ENCODE data around the gene GFY. TPM values are rescaled to one million over a fixed set of nuclear protein-coding genes. Genes with fewer than 3 reads are reported as not detected.
"Not testable (repeated sequence)": the region's sequence is repeated elsewhere in the genome, so short reads cannot be mapped to it uniquely, and the experiment has no call there.

GFY gene
- total RNA-seq, 1 donor from 2014 or later, result 0.14 TPM

DNA sequence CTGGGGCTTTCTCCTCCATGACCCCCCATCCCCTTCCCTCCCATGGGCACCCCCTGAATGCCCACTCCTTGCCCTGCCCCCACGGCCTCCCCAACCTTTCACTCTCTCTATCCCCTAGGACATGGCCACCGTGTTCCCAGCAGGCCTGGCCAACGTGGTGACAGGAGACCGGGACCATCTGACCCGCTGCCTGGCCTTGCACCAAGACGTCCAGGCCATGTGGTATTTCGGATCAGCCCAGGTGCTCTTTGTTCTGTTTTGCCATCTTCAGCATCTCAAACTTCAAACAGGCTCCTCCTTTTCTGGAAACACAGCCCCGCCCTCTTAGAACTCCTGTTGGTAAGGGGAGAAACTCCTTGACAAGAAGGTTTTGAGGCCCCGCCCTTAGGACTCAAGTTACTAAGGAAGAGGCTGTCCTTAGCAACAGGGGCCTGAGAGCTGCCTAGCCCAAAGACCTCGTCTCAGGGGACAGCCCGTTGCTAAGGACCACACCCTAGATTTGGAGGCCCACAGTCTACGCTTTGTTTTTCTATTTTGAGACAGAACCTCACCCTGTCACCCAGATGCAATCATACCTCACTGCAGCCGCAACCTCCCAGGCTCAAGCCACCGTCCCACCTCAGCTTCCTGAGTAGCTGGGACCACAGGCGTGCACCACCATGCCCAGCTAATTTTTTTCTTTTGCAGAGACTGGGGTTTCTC, 43.7 kb downstream of the GFY start:
- peak; percentile 80 for DNase-seq
- TF ChIP-seq, protein P1, sequence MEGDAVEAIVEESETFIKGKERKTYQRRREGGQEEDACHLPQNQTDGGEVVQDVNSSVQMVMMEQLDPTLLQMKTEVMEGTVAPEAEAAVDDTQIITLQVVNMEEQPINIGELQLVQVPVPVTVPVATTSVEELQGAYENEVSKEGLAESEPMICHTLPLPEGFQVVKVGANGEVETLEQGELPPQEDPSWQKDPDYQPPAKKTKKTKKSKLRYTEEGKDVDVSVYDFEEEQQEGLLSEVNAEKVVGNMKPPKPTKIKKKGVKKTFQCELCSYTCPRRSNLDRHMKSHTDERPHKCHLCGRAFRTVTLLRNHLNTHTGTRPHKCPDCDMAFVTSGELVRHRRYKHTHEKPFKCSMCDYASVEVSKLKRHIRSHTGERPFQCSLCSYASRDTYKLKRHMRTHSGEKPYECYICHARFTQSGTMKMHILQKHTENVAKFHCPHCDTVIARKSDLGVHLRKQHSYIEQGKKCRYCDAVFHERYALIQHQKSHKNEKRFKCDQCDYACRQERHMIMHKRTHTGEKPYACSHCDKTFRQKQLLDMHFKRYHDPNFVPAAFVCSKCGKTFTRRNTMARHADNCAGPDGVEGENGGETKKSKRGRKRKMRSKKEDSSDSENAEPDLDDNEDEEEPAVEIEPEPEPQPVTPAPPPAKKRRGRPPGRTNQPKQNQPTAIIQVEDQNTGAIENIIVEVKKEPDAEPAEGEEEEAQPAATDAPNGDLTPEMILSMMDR (IDR thresholded peaks at IDR 0.05; ENCODE audit: borderline replicate concordance), result no peak
- Histone ChIP-seq H3K9me3 (replicated peaks) (no peaks in the 10 kb centered on the region), H3K4me3 (no peak overlapping the region), H3K27me3 (ENCODE audit: low read depth) (no peaks in the 10 kb centered on the region), H3K4me1 (peaks cover 33% of the 10 kb centered on the region), H3K27ac (replicated peaks) (peak overlapping the region; percentile 88), H3K36me3 (peaks cover 22% of the 10 kb centered on the region)
- intact Hi-C loops (cut with micrococcal nuclease), result no loop called here

DNA sequence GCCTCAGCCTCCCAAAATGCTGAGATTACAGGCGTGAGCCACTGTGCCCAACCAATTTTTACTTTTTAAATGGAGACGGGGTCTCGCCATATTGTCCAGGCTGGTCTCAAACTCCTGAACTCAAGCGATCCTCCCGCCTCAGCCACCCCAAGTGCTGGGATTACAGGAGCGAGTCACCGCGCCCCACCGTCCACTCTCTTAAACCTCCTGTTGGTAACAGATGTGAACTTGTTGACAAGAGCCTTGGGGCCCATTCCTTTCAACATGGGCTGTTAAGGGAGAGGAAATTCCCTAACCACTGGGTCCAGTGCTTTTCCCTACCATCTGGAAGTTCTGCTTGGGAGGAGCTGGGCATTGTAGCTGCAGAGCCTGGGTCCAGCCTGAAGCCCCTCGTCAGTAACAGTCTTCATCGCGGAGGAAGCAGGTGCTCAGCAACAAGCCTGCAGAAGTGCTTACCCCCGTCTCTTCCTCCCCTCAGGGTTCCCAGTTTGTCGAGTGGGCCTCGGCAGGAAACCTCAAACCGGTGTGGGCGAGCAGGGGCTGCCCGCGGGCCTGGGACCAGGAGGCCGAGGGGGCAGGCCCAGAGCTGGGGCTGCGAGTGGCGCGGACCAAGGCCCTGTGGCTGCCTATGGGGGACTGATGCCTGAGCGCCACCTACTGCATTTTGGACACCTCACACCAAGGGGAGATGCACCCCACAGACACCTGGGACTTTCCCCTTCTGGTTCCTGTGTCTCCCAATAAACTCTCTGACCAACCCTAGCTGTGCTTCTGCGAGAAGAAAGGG, 44.8 kb downstream of the GFY start:
- Histone ChIP-seq H3K4me1 (peaks cover 41% of the 10 kb centered on the region), H3K4me3 (no peak overlapping the region), H3K36me3 (peaks cover 15% of the 10 kb centered on the region), H3K27me3 (ENCODE audit: low read depth) (no peaks in the 10 kb centered on the region), H3K9me3 (replicated peaks) (no peaks in the 10 kb centered on the region), H3K27ac (replicated peaks) (peak overlapping the region; percentile 88)
- DNase-seq, result no peak
- intact Hi-C loops (cut with micrococcal nuclease), result no loop called here
- TF ChIP-seq, protein P1 (IDR thresholded peaks at IDR 0.05; ENCODE audit: borderline replicate concordance), result peak; percentile 18

DNA sequence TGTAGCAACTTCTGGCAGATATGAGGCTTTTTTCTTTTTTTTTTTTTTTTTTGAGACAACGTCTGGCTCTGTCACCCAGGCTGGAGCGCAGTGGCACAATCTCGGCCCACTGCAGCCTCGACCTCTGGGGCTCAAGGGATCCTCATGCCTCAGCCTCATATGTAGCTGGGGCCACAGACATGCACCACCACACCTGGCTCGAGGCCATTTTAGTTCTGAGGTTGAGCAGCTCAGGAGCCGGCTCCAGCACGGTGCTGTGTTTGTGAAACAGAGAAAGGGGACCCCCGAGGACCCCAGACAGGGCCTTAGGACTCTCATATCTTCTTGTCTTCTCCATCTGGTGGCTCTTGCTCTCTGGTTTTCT, 45.4 kb downstream of the GFY start:
- TF ChIP-seq, protein P1 (IDR thresholded peaks at IDR 0.05; ENCODE audit: borderline replicate concordance), result no peak
- Histone ChIP-seq H3K36me3 (peaks cover 9% of the 10 kb centered on the region), H3K27ac (replicated peaks) (peak overlapping the region; percentile 88), H3K4me1 (peaks cover 41% of the 10 kb centered on the region), H3K27me3 (ENCODE audit: low read depth) (no peaks in the 10 kb centered on the region), H3K9me3 (replicated peaks) (no peaks in the 10 kb centered on the region), H3K4me3 (no peak overlapping the region)
- DNase-seq, result no peak
- intact Hi-C loops (cut with micrococcal nuclease), result no loop called here

DNA sequence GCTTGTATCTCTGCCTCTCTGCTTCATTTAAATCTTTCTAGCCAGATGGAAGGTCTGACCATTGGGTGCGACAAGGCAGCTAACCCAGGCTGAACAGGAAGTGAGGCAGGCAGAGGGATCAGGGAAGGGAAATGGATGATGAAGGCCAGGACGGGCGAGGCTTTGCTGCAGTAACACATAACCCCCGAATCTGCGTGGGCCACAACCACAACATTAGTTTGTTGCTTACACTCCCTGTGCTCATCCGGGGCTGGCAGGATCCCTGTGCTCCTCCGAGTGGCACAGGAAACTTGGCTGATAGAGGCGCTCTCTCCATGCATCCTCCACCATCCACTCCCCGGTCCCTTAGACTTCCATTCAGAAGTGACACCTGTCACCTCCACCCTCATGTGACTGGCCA, 47.7 kb downstream of the GFY start:
- Histone ChIP-seq H3K4me3 (no peak overlapping the region), H3K9me3 (replicated peaks) (no peaks in the 10 kb centered on the region), H3K36me3 (no peaks in the 10 kb centered on the region), H3K4me1 (peaks cover 41% of the 10 kb centered on the region), H3K27me3 (ENCODE audit: low read depth) (no peaks in the 10 kb centered on the region), H3K27ac (replicated peaks) (peak overlapping the region; percentile 91)
- TF ChIP-seq, protein P1 (IDR thresholded peaks at IDR 0.05; ENCODE audit: borderline replicate concordance), result no peak
- DNase-seq, result no peak
- intact Hi-C loops (cut with micrococcal nuclease), result no loop called here

DNA sequence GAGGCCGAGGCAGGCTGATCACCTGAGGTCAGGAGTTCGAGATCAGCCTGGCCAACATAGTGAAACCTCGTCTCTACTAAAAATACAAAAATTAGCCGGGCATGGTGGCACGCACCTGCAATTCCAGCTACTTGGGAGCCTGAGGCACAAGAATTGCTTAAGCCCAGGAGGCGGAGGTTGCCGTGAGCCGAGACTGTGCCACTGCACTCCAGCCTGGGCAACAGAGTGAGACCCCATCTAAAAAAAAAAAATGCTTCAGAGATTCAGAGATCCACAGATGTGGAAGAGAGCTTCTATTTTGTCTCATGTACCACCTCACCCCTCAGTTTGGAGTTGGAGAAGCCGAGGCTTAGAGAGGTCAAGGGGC, 48.3 kb downstream of the GFY start:
- H3K4me1 ChIP-seq, result peaks cover 40% of the 10 kb centered on the region
- DNase-seq; H3K36me3 ChIP-seq; H3K27me3 ChIP-seq (ENCODE audit: low read depth); H3K9me3 ChIP-seq (replicated peaks); intact Hi-C loops (cut with micrococcal nuclease): not testable (repeated sequence)
- peak overlapping the region; percentile 91 for H3K27ac ChIP-seq (replicated peaks)
- peak overlapping the region; percentile 76 for H3K4me3 ChIP-seq

Measured in left ventricle myocardium inferior (tissue), 1 donor.